ENCODE results near the gene ZNF217.
"Not testable (repeated sequence)": the region's sequence is repeated elsewhere in the genome, so short reads cannot be mapped to it uniquely, and the experiment has no call there.

The ZNF217 gene

DNA sequence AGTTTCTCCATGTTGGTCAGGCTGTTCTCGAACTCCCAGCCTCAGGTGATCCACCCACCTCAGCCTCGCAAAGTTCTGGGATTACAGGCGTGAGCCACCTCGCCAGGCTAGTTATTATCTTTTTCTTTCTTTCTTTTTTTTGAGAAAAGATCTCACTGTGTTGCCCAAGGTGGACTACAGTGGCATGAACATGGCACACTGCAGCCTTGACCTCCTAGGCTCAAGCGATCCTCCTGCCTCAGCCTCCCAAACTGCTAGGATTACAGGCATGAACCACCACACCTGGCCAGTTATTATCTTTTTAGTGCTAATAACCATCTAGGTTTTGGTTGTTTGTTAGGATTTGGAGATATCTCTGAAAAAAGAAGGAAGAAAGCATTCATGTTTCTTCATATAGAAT, 35.8 kb upstream of the ZNF217 start:
- Histone ChIP-seq H3K36me3 (ENCODE audit: control insufficient read depth, insufficient read depth, low read length) (no peaks in the 10 kb centered on the region), H3K4me3 (ENCODE audit: extremely low read depth, insufficient read depth, low read length, poor library complexity, severe bottlenecking) (no peak overlapping the region), H3K4me1 (ENCODE audit: control insufficient read depth, insufficient read depth, low read length, poor library complexity, severe bottlenecking) (no peaks in the 10 kb centered on the region), H3K27ac (ENCODE audit: low read depth, low read length, severe bottlenecking) (no peak overlapping the region), H3K9me3 (ENCODE audit: control insufficient read depth, low read length) (no peaks in the 10 kb centered on the region)
- 100% methylated on average over 3 of the region's 5 CpGs; no CpG with 5 or more reads in 1 of the 2 experiments for WGBS, 2 experiments (ENCODE audit: insufficient coverage in 2 of 2)

DNA sequence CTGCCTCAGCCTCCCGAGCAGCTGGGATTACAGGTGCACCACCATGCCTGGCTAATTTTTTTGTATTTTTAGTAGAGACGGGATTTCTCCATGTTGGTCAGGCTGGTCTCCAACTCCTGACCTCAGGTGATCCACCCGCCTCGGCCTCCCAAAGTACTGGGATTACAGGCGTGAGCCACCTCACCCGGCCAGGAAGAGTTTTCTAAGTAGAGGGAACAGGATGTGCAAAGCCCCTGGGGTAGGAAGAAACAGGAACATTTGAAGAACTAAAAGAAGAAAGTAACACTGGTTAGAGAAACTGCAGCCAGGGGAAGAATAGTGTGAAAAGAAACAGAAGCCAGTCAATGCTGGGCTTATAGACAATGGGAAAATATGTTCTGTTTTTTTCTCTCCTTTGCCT, 35.1 kb upstream of the ZNF217 start:
- H3K4me1 ChIP-seq (ENCODE audit: control insufficient read depth, insufficient read depth, low read length, poor library complexity, severe bottlenecking); H3K27ac ChIP-seq (ENCODE audit: low read depth, low read length, severe bottlenecking); H3K36me3 ChIP-seq (ENCODE audit: control insufficient read depth, insufficient read depth, low read length); H3K9me3 ChIP-seq (ENCODE audit: control insufficient read depth, low read length); H3K4me3 ChIP-seq (ENCODE audit: extremely low read depth, insufficient read depth, low read length, poor library complexity, severe bottlenecking): not testable (repeated sequence)
- WGBS, 2 experiments (ENCODE audit: insufficient coverage in 2 of 2): 86 to 92% methylated on average over 1 to 5 of the region's 6 CpGs

DNA sequence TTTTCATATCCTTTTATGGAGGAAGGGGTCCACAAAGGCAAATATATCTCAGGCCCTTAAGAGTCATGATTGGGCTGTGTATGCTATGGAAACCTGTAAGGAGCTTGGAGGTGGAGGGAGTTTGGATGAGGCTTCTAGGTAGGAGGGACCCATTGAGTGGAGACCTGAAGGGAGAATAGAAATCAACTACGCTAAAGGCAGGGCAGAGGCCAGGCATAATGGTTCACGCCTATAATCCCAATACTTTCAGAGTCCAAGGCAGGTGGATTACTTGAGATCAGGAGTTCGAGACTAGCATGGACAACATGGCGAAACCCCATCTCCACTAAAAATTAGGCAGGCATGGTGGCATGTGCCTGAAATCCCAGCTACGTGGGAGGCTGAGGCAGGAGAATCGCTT, 34.4 kb upstream of the ZNF217 start:
- Histone ChIP-seq H3K27ac (ENCODE audit: low read depth, low read length, severe bottlenecking) (no peak overlapping the region), H3K4me3 (ENCODE audit: extremely low read depth, insufficient read depth, low read length, poor library complexity, severe bottlenecking) (no peak overlapping the region), H3K4me1 (ENCODE audit: control insufficient read depth, insufficient read depth, low read length, poor library complexity, severe bottlenecking) (peaks cover 5% of the 10 kb centered on the region), H3K36me3 (ENCODE audit: control insufficient read depth, insufficient read depth, low read length) (no peaks in the 10 kb centered on the region), H3K9me3 (ENCODE audit: control insufficient read depth, low read length) (no peaks in the 10 kb centered on the region)
- 91 to 92% methylated on average over 4 to 6 of the region's 6 CpGs for WGBS, 2 experiments (ENCODE audit: insufficient coverage in 2 of 2)

DNA sequence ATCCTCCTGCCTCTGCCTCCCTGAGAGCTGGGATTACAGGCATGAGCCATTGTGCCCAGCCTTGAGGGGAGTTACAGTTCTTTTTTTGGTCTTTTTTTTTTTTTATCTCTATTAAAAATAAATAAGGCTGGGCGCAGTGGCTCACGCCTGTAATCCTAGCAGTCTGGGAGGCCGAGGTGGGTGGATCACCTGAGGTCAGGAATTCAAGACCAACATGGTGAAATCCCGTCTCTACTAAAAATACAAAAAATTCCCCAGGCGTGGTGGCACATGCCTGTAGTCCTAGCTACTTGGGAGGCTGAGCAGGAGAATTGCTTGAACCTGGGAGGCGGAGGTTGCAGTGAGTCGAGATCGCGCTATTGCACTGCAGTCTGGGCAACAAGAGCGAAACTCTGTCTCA, 33.4 kb upstream of the ZNF217 start:
- H3K36me3 ChIP-seq (ENCODE audit: control insufficient read depth, insufficient read depth, low read length); H3K27ac ChIP-seq (ENCODE audit: low read depth, low read length, severe bottlenecking); H3K4me3 ChIP-seq (ENCODE audit: extremely low read depth, insufficient read depth, low read length, poor library complexity, severe bottlenecking); H3K9me3 ChIP-seq (ENCODE audit: control insufficient read depth, low read length): not testable (repeated sequence)
- 83 to 100% methylated on average over 1 to 3 of the region's 10 CpGs for WGBS, 2 experiments (ENCODE audit: insufficient coverage in 2 of 2)
- peaks cover 15% of the 10 kb centered on the region for H3K4me1 ChIP-seq (ENCODE audit: control insufficient read depth, insufficient read depth, low read length, poor library complexity, severe bottlenecking)

DNA sequence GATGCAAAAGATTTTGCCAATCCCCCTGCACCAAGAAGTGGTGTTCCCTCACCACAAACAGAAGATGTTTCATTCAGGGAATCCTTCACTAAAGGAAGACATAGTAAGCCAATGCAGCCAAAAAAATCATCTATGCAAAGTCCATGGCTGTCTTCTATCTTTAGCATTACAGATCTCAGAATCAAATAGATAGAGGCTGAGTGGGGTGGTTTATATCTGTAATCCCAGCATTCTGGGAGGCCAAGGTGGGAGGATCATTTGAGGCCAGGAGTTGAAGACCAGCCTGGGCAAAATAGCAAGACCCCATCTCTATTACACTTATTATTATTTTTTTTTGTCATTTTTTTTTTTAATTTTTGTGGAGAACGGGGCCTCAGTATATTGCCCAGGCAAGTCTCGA, 32.9 kb upstream of the ZNF217 start:
- no peak overlapping the region for H3K4me3 ChIP-seq (ENCODE audit: extremely low read depth, insufficient read depth, low read length, poor library complexity, severe bottlenecking)
- WGBS, 2 experiments (ENCODE audit: insufficient coverage in 2 of 2): 83 to 100% methylated on average over 2 of the region's 2 CpGs
- H3K36me3 ChIP-seq (ENCODE audit: control insufficient read depth, insufficient read depth, low read length): no peaks in the 10 kb centered on the region
- H3K27ac ChIP-seq (ENCODE audit: low read depth, low read length, severe bottlenecking): no peak overlapping the region
- H3K4me1 ChIP-seq (ENCODE audit: control insufficient read depth, insufficient read depth, low read length, poor library complexity, severe bottlenecking): peaks cover 19% of the 10 kb centered on the region
- no peaks in the 10 kb centered on the region for H3K9me3 ChIP-seq (ENCODE audit: control insufficient read depth, low read length)

DNA sequence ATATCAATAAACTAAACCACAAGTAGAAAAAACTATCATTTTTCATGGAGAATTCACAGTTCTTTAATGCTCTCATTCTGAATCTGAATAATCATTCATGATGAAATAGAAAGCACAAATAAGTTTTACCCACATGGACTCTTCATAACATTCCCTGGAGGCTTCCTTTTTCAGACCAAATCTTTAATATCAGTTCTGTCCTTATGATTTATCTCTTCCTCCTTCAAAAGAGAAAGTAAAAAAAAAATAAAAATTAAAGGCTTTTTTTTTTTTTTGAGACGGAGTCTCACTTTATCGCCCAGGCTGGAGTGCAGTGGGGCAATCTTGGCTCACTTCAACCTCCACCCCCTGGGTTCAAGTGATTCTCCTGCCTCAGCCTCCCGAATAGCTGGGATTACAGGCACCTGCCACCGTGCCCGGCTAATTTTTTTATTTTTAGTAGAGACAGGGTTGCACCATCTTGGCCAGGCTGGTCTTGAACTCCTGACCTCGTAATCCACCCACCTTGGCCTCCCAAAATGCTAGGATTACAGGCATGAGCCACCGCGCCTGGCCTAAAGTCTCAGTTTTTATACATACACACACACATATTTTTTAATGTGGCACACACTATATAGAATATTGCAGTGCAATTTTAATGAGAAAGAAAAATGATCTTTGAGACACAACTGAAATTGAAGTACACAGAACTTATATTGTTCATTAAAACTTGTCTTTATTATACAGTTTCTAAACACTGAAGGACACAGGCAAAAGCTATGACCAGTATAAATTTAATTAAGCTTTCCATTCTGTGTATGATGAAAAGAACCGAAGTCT, 31.9 kb upstream of the ZNF217 start:
- H3K36me3 ChIP-seq (ENCODE audit: control insufficient read depth, insufficient read depth, low read length): no peaks in the 10 kb centered on the region
- H3K4me3 ChIP-seq (ENCODE audit: extremely low read depth, insufficient read depth, low read length, poor library complexity, severe bottlenecking): no peak overlapping the region
- no peaks in the 10 kb centered on the region for H3K9me3 ChIP-seq (ENCODE audit: control insufficient read depth, low read length)
- H3K4me1 ChIP-seq (ENCODE audit: control insufficient read depth, insufficient read depth, low read length, poor library complexity, severe bottlenecking): peaks cover 23% of the 10 kb centered on the region
- WGBS, 2 experiments (ENCODE audit: insufficient coverage in 2 of 2): 94 to 95% methylated on average over 3 to 5 of the region's 9 CpGs
- no peak overlapping the region for H3K27ac ChIP-seq (ENCODE audit: low read depth, low read length, severe bottlenecking)

DNA sequence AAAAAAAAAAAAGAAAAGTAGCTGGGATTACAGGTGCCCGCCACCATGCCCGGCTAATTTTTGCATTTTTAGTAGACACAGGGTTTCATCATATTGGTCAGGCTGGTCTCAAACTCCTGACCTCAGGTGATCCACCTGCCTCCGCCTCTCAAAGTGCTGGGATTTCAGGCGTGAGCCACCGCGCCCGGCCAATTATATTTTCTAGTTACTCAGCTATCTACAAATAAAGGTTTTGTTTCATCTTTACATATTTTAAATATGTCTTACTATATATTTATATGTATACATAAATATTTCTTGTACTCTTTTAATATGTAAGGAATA, 31.2 kb upstream of the ZNF217 start:
- peaks cover 23% of the 10 kb centered on the region for H3K4me1 ChIP-seq (ENCODE audit: control insufficient read depth, insufficient read depth, low read length, poor library complexity, severe bottlenecking)
- H3K36me3 ChIP-seq (ENCODE audit: control insufficient read depth, insufficient read depth, low read length); H3K27ac ChIP-seq (ENCODE audit: low read depth, low read length, severe bottlenecking); H3K4me3 ChIP-seq (ENCODE audit: extremely low read depth, insufficient read depth, low read length, poor library complexity, severe bottlenecking); H3K9me3 ChIP-seq (ENCODE audit: control insufficient read depth, low read length): not testable (repeated sequence)
- WGBS, 2 experiments (ENCODE audit: insufficient coverage in 2 of 2): 50 to 81% methylated on average over 1 to 3 of the region's 7 CpGs

DNA sequence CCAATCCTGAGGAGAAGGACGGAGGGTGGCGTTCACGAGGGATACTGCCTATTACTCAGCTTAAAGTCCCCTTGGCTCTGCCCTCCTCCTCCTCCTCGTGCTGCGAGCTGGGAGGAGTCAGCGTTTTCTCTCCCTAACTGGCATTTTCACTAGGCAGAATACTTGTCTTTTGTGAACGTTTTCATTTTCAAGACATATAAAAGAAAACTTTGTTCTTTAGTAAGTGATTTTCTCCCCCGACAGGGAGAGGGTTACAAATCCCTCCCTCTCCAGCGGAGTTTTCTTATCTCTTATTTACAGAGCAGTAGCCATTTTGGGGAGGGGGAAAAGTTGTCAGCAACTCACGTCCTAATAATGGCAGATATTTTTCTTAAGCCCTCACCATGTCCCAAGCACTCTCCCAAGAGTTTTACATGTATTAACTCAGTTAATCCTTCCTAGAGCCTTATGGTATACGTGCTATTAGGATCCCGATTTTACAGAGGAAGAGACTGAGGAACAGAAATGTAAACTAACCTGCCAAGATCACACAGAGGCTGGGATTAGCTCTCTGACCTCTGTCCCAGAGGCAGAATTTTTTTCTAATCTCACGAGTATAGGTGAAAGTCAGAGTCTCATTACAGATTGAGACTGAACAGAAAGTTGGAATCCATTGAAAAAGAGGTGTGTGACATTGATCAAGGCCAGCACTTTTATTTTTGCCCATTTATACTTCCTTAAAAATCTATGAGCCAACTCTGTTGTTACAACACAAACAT, 30.0 kb upstream of the ZNF217 start:
- Histone ChIP-seq H3K27ac (ENCODE audit: low read depth, low read length, severe bottlenecking) (peak overlapping the region; percentile 91), H3K9me3 (ENCODE audit: control insufficient read depth, low read length) (no peaks in the 10 kb centered on the region), H3K4me1 (ENCODE audit: control insufficient read depth, insufficient read depth, low read length, poor library complexity, severe bottlenecking) (peaks cover 23% of the 10 kb centered on the region), H3K36me3 (ENCODE audit: control insufficient read depth, insufficient read depth, low read length) (no peaks in the 10 kb centered on the region), H3K4me3 (ENCODE audit: extremely low read depth, insufficient read depth, low read length, poor library complexity, severe bottlenecking) (peak overlapping the region; percentile 12)
- WGBS, 2 experiments (ENCODE audit: insufficient coverage in 2 of 2): 0% methylated on average over 4 to 6 of the region's 13 CpGs

DNA sequence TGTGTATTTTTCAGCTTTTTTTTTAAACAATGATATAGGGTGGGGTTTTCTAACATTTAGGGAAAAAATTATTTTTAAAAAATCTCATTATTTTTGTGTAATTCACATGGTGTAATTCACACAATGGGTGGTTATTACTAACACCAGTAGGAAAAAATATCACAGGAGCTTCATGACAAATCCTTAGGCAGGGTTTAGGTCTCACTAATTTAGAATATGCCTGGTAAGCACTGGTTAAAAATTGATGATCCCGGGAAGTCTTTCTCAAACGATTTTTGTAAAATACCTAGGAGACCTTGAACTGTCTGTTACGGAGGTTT, 29.5 kb upstream of the ZNF217 start:
- whole genome bisulfite sequencing, 2 experiments (ENCODE audit: insufficient coverage in 2 of 2): 0 to 20% methylated on average over 1 to 2 of the region's 3 CpGs
- Histone ChIP-seq H3K4me1 (ENCODE audit: control insufficient read depth, insufficient read depth, low read length, poor library complexity, severe bottlenecking) (peaks cover 23% of the 10 kb centered on the region), H3K27ac (ENCODE audit: low read depth, low read length, severe bottlenecking) (peak overlapping the region; percentile 91), H3K9me3 (ENCODE audit: control insufficient read depth, low read length) (no peaks in the 10 kb centered on the region), H3K36me3 (ENCODE audit: control insufficient read depth, insufficient read depth, low read length) (no peaks in the 10 kb centered on the region), H3K4me3 (ENCODE audit: extremely low read depth, insufficient read depth, low read length, poor library complexity, severe bottlenecking) (no peak overlapping the region)

DNA sequence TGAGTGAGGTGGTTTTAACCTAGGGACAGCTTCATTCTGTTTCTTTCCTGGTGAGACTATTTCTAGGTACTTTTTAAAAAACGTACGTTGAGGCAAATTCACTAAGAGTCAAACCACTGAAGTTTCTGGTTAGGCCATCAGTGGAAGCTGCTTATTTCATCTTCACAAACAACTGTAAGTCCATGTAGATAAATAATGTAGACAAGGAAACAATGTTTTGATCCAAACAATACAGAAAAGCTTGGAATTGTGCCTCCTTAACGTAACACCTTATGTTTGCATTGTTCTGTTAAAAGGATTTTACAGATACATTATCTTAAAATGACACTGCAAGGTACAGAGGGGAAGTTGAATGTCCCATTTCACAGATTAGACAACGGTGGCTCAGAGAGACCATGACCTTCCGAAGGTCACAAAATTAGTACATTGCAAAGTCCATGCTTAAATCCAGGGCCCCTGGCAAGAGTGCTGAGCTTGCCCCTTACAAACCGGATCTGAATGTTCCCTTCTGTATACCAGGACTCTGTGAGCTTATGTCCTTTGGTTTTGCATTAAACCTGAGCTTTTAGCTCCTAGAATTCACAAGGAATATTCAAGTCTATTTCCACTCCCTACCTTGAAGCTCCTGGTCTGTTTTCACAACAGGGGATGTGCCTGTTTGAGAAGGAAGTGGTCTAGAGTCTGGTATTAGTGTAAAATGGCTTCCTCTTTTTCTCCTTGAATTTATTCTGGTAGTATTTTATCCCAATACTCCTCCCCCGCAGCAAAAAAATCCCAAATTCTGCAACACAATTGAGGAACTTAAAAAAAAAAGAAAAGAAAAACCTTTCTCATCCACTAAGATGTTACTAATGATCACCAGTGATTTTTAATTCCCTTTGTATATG, 28.9 kb upstream of the ZNF217 start:
- H3K4me3 ChIP-seq (ENCODE audit: extremely low read depth, insufficient read depth, low read length, poor library complexity, severe bottlenecking): no peak overlapping the region
- peaks cover 23% of the 10 kb centered on the region for H3K4me1 ChIP-seq (ENCODE audit: control insufficient read depth, insufficient read depth, low read length, poor library complexity, severe bottlenecking)
- peak overlapping the region; percentile 91 for H3K27ac ChIP-seq (ENCODE audit: low read depth, low read length, severe bottlenecking)
- no peaks in the 10 kb centered on the region for H3K36me3 ChIP-seq (ENCODE audit: control insufficient read depth, insufficient read depth, low read length)
- WGBS, 2 experiments (ENCODE audit: insufficient coverage in 2 of 2): 72 to 88% methylated on average over 3 to 5 of the region's 7 CpGs
- H3K9me3 ChIP-seq (ENCODE audit: control insufficient read depth, low read length): no peaks in the 10 kb centered on the region

All from mesodermal cell (in vitro differentiated cells).